Subcutaneous abdominal adipose tissue (tissue), 5 donors: ENCODE measurements around the gene ANKRD9.
"Not testable (repeated sequence)": the region's sequence is repeated elsewhere in the genome, so short reads cannot be mapped to it uniquely, and the experiment has no call there.

Source experiments
- H3K27ac ChIP-seq: one replicate; pipeline ENCODE4 v1.7.0; 2013; ENCODE audit warnings: low read depth, mild to moderate bottlenecking, inconsistent platforms, low read length, moderate library complexity
- H3K27me3 ChIP-seq, 5 donors: one replicate each; pipeline ENCODE4 v1.7.0; 2013; ENCODE audit warnings: low read length in 5 of 5, inconsistent platforms in 1 of 5; ENCODE audit not compliant: control insufficient read depth in 5 of 5, insufficient read depth in 4 of 5
- H3K36me3 ChIP-seq, 5 donors: one replicate each; pipeline ENCODE4 v1.7.0; 2013; ENCODE audit warnings: low read length in 5 of 5; ENCODE audit not compliant: control insufficient read depth in 5 of 5, insufficient read depth in 5 of 5
- H3K4me1 ChIP-seq, 5 donors: one replicate each; pipeline ENCODE4 v1.7.0; 2013; ENCODE audit warnings: low read length in 5 of 5, mild to moderate bottlenecking in 3 of 5, moderate library complexity in 1 of 5; ENCODE audit not compliant: control insufficient read depth in 5 of 5, insufficient read depth in 5 of 5
- H3K4me3 ChIP-seq, 5 donors: one replicate each; pipeline ENCODE4 v1.7.0; 2013; ENCODE audit warnings: low read length in 5 of 5, low read depth in 1 of 5
- H3K9ac ChIP-seq, 5 donors: one replicate each; pipeline ENCODE4 v1.7.0; 2013; ENCODE audit warnings: low read length in 5 of 5, mild to moderate bottlenecking in 4 of 5, moderate library complexity in 3 of 5
- H3K9me3 ChIP-seq, 5 donors: one replicate each; pipeline ENCODE4 v1.7.0; 2013; ENCODE audit warnings: low read length in 5 of 5; ENCODE audit not compliant: control insufficient read depth in 5 of 5
- donor health status: healthy.
- donor health status: healthy.
- donor health status: healthy.
- donor health status: healthy.
- donor health status: healthy.

ANKRD9 gene

GRCh38 chr14:102509746-102510615 is at the start of gene ANKRD9:
TSS of gene ANKRD9 (minus strand) at chr14:102509776. CDS start at chr14:102507889, 1,887 bp downstream.
- Histone ChIP-seq H3K9me3 (no peaks in the 10 kb centered on the region), H3K27me3 (no peaks in the 10 kb centered on the region), H3K9ac (peak within 1 kb of the TSS; percentile 52 to 88 (median 82)), H3K36me3 (peaks cover 0 to 24% (median 8%) of the 10 kb centered on the region in 5 donors), H3K4me3 (peak within 1 kb of the TSS; percentile 63 to 77 (median 65)), H3K4me1 (peaks cover 2 to 44% (median 33%) of the 10 kb centered on the region in 5 donors), H3K27ac (peak within 1 kb of the TSS; percentile 75)

GRCh38 chr14:102558556-102558955 is 49.0 kb upstream of the ANKRD9 start:
- H3K4me1 ChIP-seq: peaks cover 0 to 12% (median 6%) of the 10 kb centered on the region in 5 donors
- H3K4me3 ChIP-seq: no peak overlapping the region
- H3K36me3 ChIP-seq: no peaks in the 10 kb centered on the region

DNA sequence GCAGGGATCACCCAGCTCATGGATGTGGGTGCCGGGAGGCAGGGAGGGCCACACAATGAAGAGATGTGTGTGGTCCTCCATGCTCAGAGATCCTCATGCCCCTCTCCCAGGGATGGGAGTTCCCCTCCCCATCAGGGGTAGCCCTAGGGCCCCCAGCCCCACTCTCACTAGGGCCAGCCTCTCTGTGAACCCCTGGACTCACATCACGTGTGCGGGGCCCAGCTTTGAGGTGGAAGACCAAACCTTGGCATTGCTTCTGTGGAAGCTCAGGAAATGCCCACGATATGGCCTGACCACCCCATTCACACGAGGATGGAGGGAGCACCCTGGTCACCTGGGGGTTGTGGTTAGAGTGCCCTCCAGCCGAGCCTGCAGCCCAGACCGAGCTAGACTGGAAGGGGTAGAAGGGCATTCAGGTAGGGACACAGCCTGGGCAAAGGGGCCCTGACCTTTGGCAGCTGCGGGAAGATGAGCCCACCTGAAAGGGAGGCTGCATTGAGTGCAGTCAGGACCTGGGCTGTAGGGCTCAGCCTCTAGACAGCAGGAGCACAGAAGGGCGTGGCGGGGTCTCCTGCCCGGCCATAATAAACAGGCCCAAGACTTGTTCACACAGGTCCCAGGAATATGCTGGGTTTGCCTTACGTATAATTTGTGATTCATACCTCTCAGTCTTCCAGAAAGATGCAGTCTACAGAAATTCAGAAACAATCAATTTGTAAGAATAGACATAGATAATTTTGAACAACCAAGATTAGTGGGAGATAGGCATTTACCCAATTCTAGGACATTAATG is 48.1 kb upstream of the ANKRD9 start:
- H3K4me3 ChIP-seq: no peak overlapping the region
- peaks cover 0 to 12% (median 6%) of the 10 kb centered on the region in 5 donors for H3K4me1 ChIP-seq
- no peaks in the 10 kb centered on the region for H3K36me3 ChIP-seq
- H3K9ac ChIP-seq: no peak overlapping the region
- H3K27ac ChIP-seq: no peak overlapping the region
- no peaks in the 10 kb centered on the region for H3K27me3 ChIP-seq
- no peaks in the 10 kb centered on the region for H3K9me3 ChIP-seq

More at GRCh38 chr14:102558556-102558955, 49.0 kb upstream of the ANKRD9 start:
- no peak overlapping the region for H3K27ac ChIP-seq
- H3K9ac ChIP-seq: no peak overlapping the region
- no peaks in the 10 kb centered on the region for H3K27me3 ChIP-seq
- H3K9me3 ChIP-seq: no peaks in the 10 kb centered on the region

DNA sequence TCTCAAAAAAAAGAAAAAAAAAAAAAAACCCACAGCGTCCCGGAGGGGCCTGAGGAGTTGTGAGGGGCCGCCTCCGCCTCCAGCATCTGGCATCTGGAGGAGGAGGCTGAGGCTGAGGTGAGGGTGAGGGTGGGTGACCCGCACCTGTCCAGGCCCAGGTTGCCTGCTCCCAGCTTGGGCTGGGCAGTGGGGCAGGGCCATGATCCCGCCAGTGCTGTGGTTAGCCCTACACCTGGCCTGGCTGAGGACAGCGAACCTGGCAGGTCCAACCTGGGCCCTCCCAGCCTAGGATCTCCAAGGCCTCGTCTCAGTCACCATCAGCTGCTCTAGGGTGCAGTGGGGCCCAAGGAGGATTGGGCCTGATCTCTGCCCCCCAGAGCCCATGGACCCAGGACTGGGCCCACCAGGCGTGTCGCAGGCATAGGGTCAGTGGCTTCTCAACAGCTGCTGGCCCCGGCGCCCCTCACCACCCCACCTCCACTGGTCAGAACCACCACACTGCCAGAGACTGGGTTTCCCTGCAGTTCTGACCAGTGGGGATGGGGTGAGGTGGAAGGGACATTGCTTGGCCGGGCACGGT is 46.6 kb upstream of the ANKRD9 start:
- Histone ChIP-seq H3K9me3 (no peaks in the 10 kb centered on the region), H3K4me1 (peaks cover 0 to 14% (median 10%) of the 10 kb centered on the region in 5 donors), H3K36me3 (no peaks in the 10 kb centered on the region), H3K27me3 (no peaks in the 10 kb centered on the region), H3K4me3 (no peak overlapping the region), H3K27ac (no peak overlapping the region), H3K9ac (no peak overlapping the region)

DNA sequence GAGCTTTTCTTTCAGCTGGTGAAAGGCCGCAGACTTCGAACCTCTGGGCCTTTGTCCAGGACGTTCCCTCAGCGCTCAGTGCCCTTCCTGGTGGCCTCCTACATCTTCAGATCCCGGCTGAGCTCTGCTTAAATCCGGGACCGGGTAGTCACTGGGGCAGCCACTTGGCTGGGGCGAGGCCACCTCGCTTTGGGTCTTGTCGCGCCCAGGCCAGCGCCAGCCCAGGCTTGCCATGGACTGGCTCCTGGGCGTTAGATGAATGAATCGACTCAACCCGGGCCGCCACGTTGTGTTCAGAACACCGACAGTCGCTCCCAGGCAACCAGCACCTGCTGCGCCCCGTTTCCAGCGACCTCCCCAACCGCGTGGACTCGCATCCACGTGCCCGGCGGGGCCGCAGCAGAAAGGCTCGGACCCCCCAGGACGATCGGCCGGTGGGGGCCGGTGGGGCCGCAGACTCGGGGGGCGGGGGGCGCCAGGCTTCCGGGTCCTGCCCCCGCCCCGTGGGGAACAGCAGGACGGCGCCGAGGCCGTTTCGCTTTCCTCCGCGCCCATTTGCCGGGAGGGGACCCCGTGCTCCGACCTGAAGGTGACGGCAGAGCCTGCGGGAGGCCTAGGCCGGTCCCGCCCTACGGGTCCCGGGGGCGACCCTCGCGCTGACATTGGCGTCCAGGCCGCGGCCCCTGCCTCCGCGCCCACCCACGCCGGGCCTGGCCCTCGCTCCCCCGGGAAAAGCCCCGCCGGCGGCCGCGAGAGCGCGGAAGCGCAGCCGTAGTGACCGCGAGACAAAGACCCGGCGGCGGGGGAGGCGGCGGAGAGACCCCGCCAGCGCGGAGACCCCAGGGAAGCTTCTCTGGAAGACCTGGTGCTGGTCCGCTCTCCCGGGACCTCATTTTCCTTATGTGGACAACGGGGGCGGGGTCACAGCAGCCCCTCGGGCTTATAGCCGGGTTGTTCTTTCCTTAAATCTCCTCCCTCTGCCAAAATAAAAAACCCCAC is 45.5 kb upstream of the ANKRD9 start:
- H3K9me3 ChIP-seq: no peaks in the 10 kb centered on the region
- peak overlapping the region; percentile 62 to 84 (median 80) for H3K4me3 ChIP-seq
- H3K27me3 ChIP-seq: peaks cover 0 to 4% (median 0%) of the 10 kb centered on the region in 5 donors
- no peak overlapping the region for H3K27ac ChIP-seq
- peaks cover 0 to 14% (median 10%) of the 10 kb centered on the region in 5 donors for H3K4me1 ChIP-seq
- H3K36me3 ChIP-seq: no peaks in the 10 kb centered on the region
- H3K9ac ChIP-seq: peak overlapping the region in 4 of 5 donors; percentile 66 to 81 (median 76)

DNA sequence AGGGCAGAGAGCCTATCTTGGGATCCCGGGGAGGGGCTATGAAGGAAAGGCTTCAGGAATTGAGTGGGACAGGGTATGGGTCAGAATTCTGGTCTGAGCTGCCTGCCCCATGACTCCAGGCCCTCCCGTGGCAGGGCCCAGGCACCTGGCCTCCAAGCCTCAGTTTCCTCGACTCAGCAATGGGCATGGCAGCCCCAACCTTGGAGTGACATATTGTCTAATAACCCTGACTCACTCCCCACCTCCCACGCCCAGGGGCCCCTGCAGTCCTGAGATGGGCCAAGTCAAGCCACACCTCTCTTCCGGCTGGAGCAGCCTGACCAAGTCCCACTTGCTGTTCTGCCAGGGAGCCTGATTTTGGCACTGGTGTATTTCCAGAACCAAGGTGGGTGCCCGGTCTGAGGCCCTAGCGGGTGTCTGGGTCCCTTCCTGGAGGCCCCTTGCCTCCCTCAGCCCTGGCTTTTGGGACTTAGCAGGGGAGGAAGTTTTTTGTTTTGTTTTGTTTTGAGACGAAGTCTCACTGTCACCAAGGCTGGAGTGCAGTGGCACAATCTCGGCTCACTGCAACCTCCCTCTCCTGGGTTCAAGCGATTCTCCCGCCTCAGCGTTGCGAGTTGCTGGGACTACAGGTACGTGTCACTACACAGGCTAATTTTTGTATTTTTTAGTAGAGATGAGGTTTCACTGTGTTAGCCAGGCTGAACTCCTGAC is 42.6 kb upstream of the ANKRD9 start:
- Histone ChIP-seq H3K27ac (no peak overlapping the region), H3K4me3 (no peak overlapping the region), H3K27me3 (peaks cover 0 to 4% (median 3%) of the 10 kb centered on the region in 5 donors), H3K36me3 (no peaks in the 10 kb centered on the region), H3K9ac (no peak overlapping the region), H3K9me3 (no peaks in the 10 kb centered on the region), H3K4me1 (peaks cover 0 to 14% (median 10%) of the 10 kb centered on the region in 5 donors)

DNA sequence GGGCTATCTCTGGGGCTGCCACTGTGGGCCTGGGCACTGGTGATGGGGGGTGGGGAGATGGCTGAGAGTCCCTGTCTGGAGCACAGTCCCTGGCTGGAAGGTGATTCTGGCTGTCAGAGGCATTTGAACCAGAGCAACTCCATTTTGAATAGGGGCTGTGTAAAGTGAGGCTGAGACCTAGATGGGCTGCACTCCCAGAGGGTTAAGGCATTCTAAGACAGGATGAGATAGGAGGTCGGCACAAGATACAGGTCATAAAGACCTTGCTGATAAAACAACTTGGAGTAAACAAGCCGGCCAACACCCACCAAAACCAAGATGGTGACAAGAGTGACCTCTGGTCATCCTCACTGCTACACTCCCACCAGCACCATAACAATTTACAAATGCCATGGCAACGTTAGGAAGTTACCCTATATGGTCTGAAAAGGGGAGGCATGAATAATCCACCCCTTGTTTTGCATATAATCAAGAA is 41.4 kb upstream of the ANKRD9 start:
- peaks cover 0 to 15% (median 12%) of the 10 kb centered on the region in 5 donors for H3K4me1 ChIP-seq
- not testable (repeated sequence) for H3K9me3 ChIP-seq, H3K4me3 ChIP-seq, H3K27me3 ChIP-seq, H3K9ac ChIP-seq, H3K27ac ChIP-seq, H3K36me3 ChIP-seq

DNA sequence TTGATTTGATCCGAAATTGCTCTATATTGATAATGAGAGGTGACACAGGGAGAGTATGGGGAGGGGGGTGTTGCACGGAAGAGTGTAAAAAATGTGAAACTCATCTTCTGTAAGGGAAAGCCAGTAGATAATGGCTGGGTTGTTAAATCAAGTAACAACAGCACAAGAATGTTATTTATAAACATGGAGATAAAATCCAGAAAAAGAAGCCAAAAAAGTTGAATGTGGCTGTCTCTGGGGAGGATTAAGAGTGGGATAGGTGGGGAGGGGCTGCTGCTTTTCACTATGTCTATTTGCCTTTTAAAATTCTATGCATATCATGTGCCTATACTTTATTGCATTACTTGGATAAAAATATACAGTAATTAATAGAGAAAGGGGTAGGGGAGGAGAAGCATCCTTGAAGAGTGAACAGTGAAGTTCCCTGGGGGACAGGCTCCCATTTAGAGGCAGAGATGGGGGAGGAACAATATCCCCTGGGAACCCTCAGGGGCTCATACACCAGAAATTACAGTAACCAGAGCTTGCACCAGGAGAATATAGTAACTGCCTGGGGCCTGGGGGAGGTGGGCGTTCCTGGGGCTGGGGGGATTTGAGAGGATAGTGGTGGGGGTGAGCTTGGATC is 39.2 kb upstream of the ANKRD9 start:
- Histone ChIP-seq H3K9me3 (no peaks in the 10 kb centered on the region), H3K4me3 (no peak overlapping the region), H3K4me1 (peaks cover 0 to 21% (median 14%) of the 10 kb centered on the region in 5 donors), H3K36me3 (no peaks in the 10 kb centered on the region), H3K9ac (no peak overlapping the region), H3K27ac (no peak overlapping the region), H3K27me3 (peaks cover 10 to 27% (median 21%) of the 10 kb centered on the region in 5 donors)
